HK-2 (cell line): ENCODE measurements around the gene NEMP2.
A peak's percentile ranks its signal among the peaks of the same experiment; 100 is the strongest.

Experiments
- DNase-seq: peaks from one replicate; pipeline ENCODE4 v3.0.0-alpha.2; 2018; ENCODE audit not compliant: unreplicated experiment

Gene NEMP2

GRCh38 chr2:190534310-190535120, at the start of gene NEMP2:
Gene NEMP2 (minus strand): TSS chr2:190534722. CDS start chr2:190534655, 67 bp downstream.
- peak; percentile 83 for DNase-seq

- DNase-seq = no peak
Observed at GRCh38 chr2:190583507-190584337, 49.2 kb upstream of the NEMP2 start.

- no peak for DNase-seq
Observed at GRCh38 chr2:190582736-190583506, 48.4 kb upstream of the NEMP2 start.

GRCh38 chr2:190582019-190582418, 47.5 kb upstream of the NEMP2 start:
- no peak for DNase-seq

- no peak for DNase-seq
Observed at GRCh38 chr2:190579915-190580846, 45.7 kb upstream of the NEMP2 start.

- no peak for DNase-seq
Observed at GRCh38 chr2:190579058-190579410, 44.5 kb upstream of the NEMP2 start.

GRCh38 chr2:190578158-190579057, 43.9 kb upstream of the NEMP2 start:
- no peak for DNase-seq

- DNase-seq = no peak
Observed at GRCh38 chr2:190576573-190576972, 42.1 kb upstream of the NEMP2 start.

- DNase-seq = no peak
Observed at GRCh38 chr2:190575263-190575662, 40.7 kb upstream of the NEMP2 start.

- DNase-seq = no peak
Observed at GRCh38 chr2:190574169-190574568, 39.6 kb upstream of the NEMP2 start.

- no peak for DNase-seq
Observed at GRCh38 chr2:190572246-190572645, 37.7 kb upstream of the NEMP2 start.

- no peak for DNase-seq
Observed at GRCh38 chr2:190571686-190572085, 37.2 kb upstream of the NEMP2 start.

- DNase-seq = no peak
Observed at GRCh38 chr2:190570871-190571270, 36.3 kb upstream of the NEMP2 start.

GRCh38 chr2:190569994-190570755, 35.7 kb upstream of the NEMP2 start:
- no peak for DNase-seq

GRCh38 chr2:190564838-190565237, 30.3 kb upstream of the NEMP2 start:
- no peak for DNase-seq

- no peak for DNase-seq
Observed at GRCh38 chr2:190563646-190564045, 29.1 kb upstream of the NEMP2 start.

GRCh38 chr2:190563109-190563508, 28.6 kb upstream of the NEMP2 start:
- DNase-seq = no peak

- DNase-seq = no peak
Observed at GRCh38 chr2:190562121-190562520, 27.6 kb upstream of the NEMP2 start.

- no peak for DNase-seq
Observed at GRCh38 chr2:190561094-190561493, 26.6 kb upstream of the NEMP2 start.
